NT2/D1 (cell line): Measurements from ENCODE around the gene MRPS10.

Experiments used
- YY1 ChIP-seq: IDR thresholded peaks from 2 replicates; pipeline ENCODE4 v1.6.1; 2011; ENCODE audit not compliant: insufficient read length, insufficient read depth
- ZNF274 ChIP-seq: IDR thresholded peaks from 2 replicates; pipeline ENCODE4 v1.6.1; 2011; ENCODE audit warnings: mild to moderate bottlenecking, low read depth, low read length

DNA sequence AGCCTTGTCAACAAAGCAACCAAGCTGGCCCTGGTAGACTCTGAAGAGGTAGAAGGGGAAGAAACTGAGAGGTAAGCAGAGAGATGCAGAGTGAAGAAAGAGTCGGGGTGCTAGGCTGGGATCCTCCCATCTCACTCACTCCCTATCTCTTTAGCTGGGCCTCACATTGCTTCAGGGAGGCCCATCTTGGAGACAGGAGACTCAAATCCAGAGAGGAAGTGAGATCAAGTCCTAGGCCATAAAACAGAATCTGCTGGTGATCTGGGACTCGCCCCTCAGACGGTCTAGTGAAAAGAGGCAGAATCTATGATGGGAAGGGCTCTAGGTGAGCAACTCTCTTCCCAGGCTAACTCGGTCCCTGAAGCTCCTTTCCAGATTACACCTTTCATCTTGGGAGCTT lies 22.2 kb downstream of the MRPS10 start:
- TF ChIP-seq YY1 (no peak), ZNF274 (no peak)
